GM12891 (cell line): Measurements from ENCODE around the gene MEPE.

ENCODE experiments used
- PAX5 ChIP-seq: IDR thresholded peaks from 2 replicates; pipeline ENCODE4 v1.6.1; 2011; ENCODE audit warnings: low read length, moderate library complexity, mild to moderate bottlenecking; ENCODE audit not compliant: insufficient read depth, severe bottlenecking
- POLR2A ChIP-seq: IDR thresholded peaks from 2 replicates; pipeline ENCODE4 v1.6.1; 2011; ENCODE audit warnings: low read depth, low read length, control low read depth
- POLR2AphosphoS5 ChIP-seq: IDR thresholded peaks from 2 replicates; pipeline ENCODE4 v1.6.1; 2011; ENCODE audit warnings: low read depth, low read length, control low read depth
- SPI1 ChIP-seq: IDR thresholded peaks from 2 replicates; pipeline ENCODE4 v1.6.1; 2011; ENCODE audit warnings: low read depth, low read length, control low read depth
- TAF1 ChIP-seq: IDR thresholded peaks from 2 replicates; pipeline ENCODE4 v1.6.1; 2011; ENCODE audit warnings: low read depth, low read length, control low read depth

GRCh38 chr4:87886083-87886482 lies 53.3 kb downstream of the MEPE start:
- TF ChIP-seq POLR2A (no peak), PAX5 (no peak), POLR2AphosphoS5 (no peak), SPI1 (no peak), TAF1 (no peak)
